H1 (cell line): Measurements from ENCODE around the gene DOK1. TPM values are rescaled to one million over a fixed set of nuclear protein-coding genes. Genes with fewer than 3 reads are reported as not detected.

Experiments used
- CBX8 ChIP-seq: fragments of 300-800, 300-1000 bp; sonication (generic); IDR thresholded peaks from 2 replicates; pipeline ENCODE4 v1.7.1; 2016; ENCODE audit warnings: low read depth, low read length, borderline replicate concordance
- CREB1 ChIP-seq: IDR thresholded peaks from 2 replicates; pipeline ENCODE4 v1.6.1; 2012; ENCODE audit warnings: inconsistent platforms
- EZH2 ChIP-seq: fragments of 200-600 bp; sonication (generic); IDR thresholded peaks from 2 replicates; pipeline ENCODE4 v1.7.1; 2012; ENCODE audit warnings: low read depth, mild to moderate bottlenecking, moderate library complexity, low read length, inconsistent platforms; ENCODE audit not compliant: severe bottlenecking
- HDAC6 ChIP-seq: IDR thresholded peaks from one replicate; pipeline ENCODE4 v1.7.1; 2012; ENCODE audit warnings: low read depth, mild to moderate bottlenecking, inconsistent platforms, low read length, moderate library complexity
- JUND ChIP-seq: IDR thresholded peaks from 2 replicates; pipeline ENCODE4 v1.6.1; 2011; ENCODE audit warnings: mild to moderate bottlenecking, improper control_type of control experiment, low read length
- KDM5A ChIP-seq: fragments of 200-600 bp; IDR thresholded peaks from 2 replicates; pipeline ENCODE4 v1.7.1; 2012; ENCODE audit warnings: mild to moderate bottlenecking, low read length, inconsistent platforms, mixed read lengths
- MAX ChIP-seq: IDR thresholded peaks from 2 replicates; pipeline ENCODE4 v1.6.1; 2012; ENCODE audit warnings: inconsistent platforms
- RXRA ChIP-seq: IDR thresholded peaks from 2 replicates; pipeline ENCODE4 v1.6.1; 2011; ENCODE audit warnings: low read depth, mild to moderate bottlenecking, low read length, moderate library complexity; ENCODE audit not compliant: insufficient read depth
- SRF ChIP-seq: IDR thresholded peaks from 2 replicates; pipeline ENCODE4 v1.6.1; 2011; ENCODE audit warnings: mild to moderate bottlenecking, low read depth, low read length, moderate library complexity
- TAF1 ChIP-seq: IDR thresholded peaks from 2 replicates; pipeline ENCODE4 v1.6.1; 2011; ENCODE audit warnings: mild to moderate bottlenecking, low read depth, low read length
- polyA plus RNA-seq, 7 experiments: library from polyadenylated mRNA; depleted of rRNA in 3 of 7; stranded (reverse) in 5 of 7; unstranded in 2 of 7; fragments of >200 nt in 5 of 7; fragments of 200-250 nt in 2 of 7; gene quantifications; 1 replicate in 5 of 7; 2 replicates in 1 of 7; 4 replicates in 1 of 7; pipeline versions ENCODE4 v1.2.1 to v1.2.3, GENCODE V29; 2011 to 2013; ENCODE audit warnings: missing spikeins in 2 of 7, mixed read lengths in 2 of 7
- total RNA-seq: library from RNA; stranded (reverse); fragmentation: NEBNext Ultra II Directional; extraction: Animal tissue kit (Norgen Biotek cat#: 25700); gene quantifications from 2 replicates; pipeline ENCODE4 v1.2.1, GENCODE V29; 2021
- TF ChIP-seq, protein P1 (sequence below): fragments of 300-600 bp; sonication (generic); IDR thresholded peaks from 2 replicates; pipeline ENCODE4 v1.7.1; 2012; ENCODE audit warnings: low read length, moderate library complexity, mild to moderate bottlenecking, inconsistent platforms; ENCODE audit not compliant: insufficient replicate concordance
- TF ChIP-seq, protein P2 (sequence below): IDR thresholded peaks from 2 replicates; pipeline ENCODE4 v1.6.1; 2011; ENCODE audit warnings: low read depth, mild to moderate bottlenecking, low read length; ENCODE audit not compliant: insufficient read depth

The DOK1 gene
- total and polyA plus RNA-seq, 2 of the 8 experiments (the other 6 are each of a cell fraction or from before 2014, with no cell fraction given), result 11.0 to 14.3 TPM

- TF ChIP-seq, protein P1, sequence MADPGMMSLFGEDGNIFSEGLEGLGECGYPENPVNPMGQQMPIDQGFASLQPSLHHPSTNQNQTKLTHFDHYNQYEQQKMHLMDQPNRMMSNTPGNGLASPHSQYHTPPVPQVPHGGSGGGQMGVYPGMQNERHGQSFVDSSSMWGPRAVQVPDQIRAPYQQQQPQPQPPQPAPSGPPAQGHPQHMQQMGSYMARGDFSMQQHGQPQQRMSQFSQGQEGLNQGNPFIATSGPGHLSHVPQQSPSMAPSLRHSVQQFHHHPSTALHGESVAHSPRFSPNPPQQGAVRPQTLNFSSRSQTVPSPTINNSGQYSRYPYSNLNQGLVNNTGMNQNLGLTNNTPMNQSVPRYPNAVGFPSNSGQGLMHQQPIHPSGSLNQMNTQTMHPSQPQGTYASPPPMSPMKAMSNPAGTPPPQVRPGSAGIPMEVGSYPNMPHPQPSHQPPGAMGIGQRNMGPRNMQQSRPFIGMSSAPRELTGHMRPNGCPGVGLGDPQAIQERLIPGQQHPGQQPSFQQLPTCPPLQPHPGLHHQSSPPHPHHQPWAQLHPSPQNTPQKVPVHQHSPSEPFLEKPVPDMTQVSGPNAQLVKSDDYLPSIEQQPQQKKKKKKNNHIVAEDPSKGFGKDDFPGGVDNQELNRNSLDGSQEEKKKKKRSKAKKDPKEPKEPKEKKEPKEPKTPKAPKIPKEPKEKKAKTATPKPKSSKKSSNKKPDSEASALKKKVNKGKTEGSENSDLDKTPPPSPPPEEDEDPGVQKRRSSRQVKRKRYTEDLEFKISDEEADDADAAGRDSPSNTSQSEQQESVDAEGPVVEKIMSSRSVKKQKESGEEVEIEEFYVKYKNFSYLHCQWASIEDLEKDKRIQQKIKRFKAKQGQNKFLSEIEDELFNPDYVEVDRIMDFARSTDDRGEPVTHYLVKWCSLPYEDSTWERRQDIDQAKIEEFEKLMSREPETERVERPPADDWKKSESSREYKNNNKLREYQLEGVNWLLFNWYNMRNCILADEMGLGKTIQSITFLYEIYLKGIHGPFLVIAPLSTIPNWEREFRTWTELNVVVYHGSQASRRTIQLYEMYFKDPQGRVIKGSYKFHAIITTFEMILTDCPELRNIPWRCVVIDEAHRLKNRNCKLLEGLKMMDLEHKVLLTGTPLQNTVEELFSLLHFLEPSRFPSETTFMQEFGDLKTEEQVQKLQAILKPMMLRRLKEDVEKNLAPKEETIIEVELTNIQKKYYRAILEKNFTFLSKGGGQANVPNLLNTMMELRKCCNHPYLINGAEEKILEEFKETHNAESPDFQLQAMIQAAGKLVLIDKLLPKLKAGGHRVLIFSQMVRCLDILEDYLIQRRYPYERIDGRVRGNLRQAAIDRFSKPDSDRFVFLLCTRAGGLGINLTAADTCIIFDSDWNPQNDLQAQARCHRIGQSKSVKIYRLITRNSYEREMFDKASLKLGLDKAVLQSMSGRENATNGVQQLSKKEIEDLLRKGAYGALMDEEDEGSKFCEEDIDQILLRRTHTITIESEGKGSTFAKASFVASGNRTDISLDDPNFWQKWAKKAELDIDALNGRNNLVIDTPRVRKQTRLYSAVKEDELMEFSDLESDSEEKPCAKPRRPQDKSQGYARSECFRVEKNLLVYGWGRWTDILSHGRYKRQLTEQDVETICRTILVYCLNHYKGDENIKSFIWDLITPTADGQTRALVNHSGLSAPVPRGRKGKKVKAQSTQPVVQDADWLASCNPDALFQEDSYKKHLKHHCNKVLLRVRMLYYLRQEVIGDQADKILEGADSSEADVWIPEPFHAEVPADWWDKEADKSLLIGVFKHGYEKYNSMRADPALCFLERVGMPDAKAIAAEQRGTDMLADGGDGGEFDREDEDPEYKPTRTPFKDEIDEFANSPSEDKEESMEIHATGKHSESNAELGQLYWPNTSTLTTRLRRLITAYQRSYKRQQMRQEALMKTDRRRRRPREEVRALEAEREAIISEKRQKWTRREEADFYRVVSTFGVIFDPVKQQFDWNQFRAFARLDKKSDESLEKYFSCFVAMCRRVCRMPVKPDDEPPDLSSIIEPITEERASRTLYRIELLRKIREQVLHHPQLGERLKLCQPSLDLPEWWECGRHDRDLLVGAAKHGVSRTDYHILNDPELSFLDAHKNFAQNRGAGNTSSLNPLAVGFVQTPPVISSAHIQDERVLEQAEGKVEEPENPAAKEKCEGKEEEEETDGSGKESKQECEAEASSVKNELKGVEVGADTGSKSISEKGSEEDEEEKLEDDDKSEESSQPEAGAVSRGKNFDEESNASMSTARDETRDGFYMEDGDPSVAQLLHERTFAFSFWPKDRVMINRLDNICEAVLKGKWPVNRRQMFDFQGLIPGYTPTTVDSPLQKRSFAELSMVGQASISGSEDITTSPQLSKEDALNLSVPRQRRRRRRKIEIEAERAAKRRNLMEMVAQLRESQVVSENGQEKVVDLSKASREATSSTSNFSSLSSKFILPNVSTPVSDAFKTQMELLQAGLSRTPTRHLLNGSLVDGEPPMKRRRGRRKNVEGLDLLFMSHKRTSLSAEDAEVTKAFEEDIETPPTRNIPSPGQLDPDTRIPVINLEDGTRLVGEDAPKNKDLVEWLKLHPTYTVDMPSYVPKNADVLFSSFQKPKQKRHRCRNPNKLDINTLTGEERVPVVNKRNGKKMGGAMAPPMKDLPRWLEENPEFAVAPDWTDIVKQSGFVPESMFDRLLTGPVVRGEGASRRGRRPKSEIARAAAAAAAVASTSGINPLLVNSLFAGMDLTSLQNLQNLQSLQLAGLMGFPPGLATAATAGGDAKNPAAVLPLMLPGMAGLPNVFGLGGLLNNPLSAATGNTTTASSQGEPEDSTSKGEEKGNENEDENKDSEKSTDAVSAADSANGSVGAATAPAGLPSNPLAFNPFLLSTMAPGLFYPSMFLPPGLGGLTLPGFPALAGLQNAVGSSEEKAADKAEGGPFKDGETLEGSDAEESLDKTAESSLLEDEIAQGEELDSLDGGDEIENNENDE, result no peak
- TF ChIP-seq SRF (no peak), TAF1 (no peak), KDM5A (no peak), JUND (no peak), EZH2 (no peak), CREB1 (no peak), MAX (no peak), HDAC6 (no peak), CBX8 (no peak), RXRA (no peak)
- TF ChIP-seq, protein P2, sequence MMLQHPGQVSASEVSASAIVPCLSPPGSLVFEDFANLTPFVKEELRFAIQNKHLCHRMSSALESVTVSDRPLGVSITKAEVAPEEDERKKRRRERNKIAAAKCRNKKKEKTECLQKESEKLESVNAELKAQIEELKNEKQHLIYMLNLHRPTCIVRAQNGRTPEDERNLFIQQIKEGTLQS, result no peak
These were observed 22.9 kb upstream of the DOK1 start (continued) for GRCh38 chr2:74531666-74532065.
